Spleen (tissue), 11 donors: Measurements from ENCODE around the gene LAMA5. TPM values are rescaled to one million over a fixed set of nuclear protein-coding genes. Genes with fewer than 3 reads are reported as not detected.

Experiments used
- DNase-seq: peaks from one replicate; pipeline ENCODE4 v3.0.0-alpha.2; 2020
- H3K27ac ChIP-seq, 8 donors: fragments of 200-600 bp; sonication (generic) in 7 of 8; 1 replicate in 4 of 8; 2 replicates in 4 of 8; pipeline versions ENCODE4 v1.5.0 to v1.8.0; 2016 to 2021; ENCODE audit warnings: inconsistent platforms in 4 of 8, mild to moderate bottlenecking in 4 of 8, moderate library complexity in 1 of 8
- H3K27me3 ChIP-seq, 7 donors: fragments of 200-600 bp; sonication (generic) in 6 of 7; replicated peaks in 1 of 7; 1 replicate in 4 of 7; 2 replicates in 3 of 7; pipeline versions ENCODE4 v1.5.0 to v1.8.0; 2016 to 2021; ENCODE audit warnings: inconsistent platforms in 3 of 7, mild to moderate bottlenecking in 1 of 7
- H3K36me3 ChIP-seq, 6 donors: fragments of 200-600 bp; sonication (generic) in 5 of 6; 1 replicate in 4 of 6; 2 replicates in 2 of 6; pipeline versions ENCODE4 v1.5.0 to v1.8.0; 2016 to 2021; ENCODE audit warnings: inconsistent platforms in 2 of 6
- H3K4me1 ChIP-seq, 6 donors: fragments of 200-600 bp; sonication (generic) in 5 of 6; 1 replicate in 3 of 6; 2 replicates in 3 of 6; pipeline versions ENCODE4 v1.5.0 to v1.8.0; 2016 to 2021; ENCODE audit warnings: inconsistent platforms in 3 of 6
- H3K4me3 ChIP-seq, 8 donors: fragments of 200-600 bp; sonication (generic) in 7 of 8; 1 replicate in 4 of 8; 2 replicates in 4 of 8; pipeline versions ENCODE4 v1.5.0 to v1.8.0; 2016 to 2021; ENCODE audit warnings: inconsistent platforms in 4 of 8, mild to moderate bottlenecking in 4 of 8, moderate library complexity in 2 of 8
- H3K9me3 ChIP-seq, 8 donors: fragments of 200-600 bp; sonication (generic) in 7 of 8; 1 replicate in 4 of 8; 2 replicates in 4 of 8; pipeline versions ENCODE4 v1.5.0 to v1.8.0; 2016 to 2021; ENCODE audit warnings: inconsistent platforms in 4 of 8
- POLR2A ChIP-seq, 3 donors: fragments of 450-650 bp; IDR thresholded peaks; one replicate each; pipeline ENCODE4 v1.5.1; 2017; ENCODE audit warnings: antibody characterized with exemption in 3 of 3, mild to moderate bottlenecking in 1 of 3
- POLR2AphosphoS5 ChIP-seq, 3 donors: sonication (generic); formaldehyde crosslinking; IDR thresholded peaks; one replicate each; pipeline ENCODE4 v1.5.1; 2017; ENCODE audit warnings: antibody characterized with exemption in 3 of 3
- WGBS, 5 donors: extraction: QIAGEN DNeasy Blood & Tissue Kit in 3 of 5; methylation state at CpG; one replicate each; pipeline versions ENCODE4 v1.1.5 to v1.1.7; 2013 to 2018; 5-methylcytosine and 5-hydroxymethylcytosine counted together
- intact Hi-C: fragments of 100-400 bp; cut with DNase I; formaldehyde crosslinking; loops from one replicate; pipeline ENCODE4 v1.15.0; 2023; ENCODE audit warnings: low total_unique reads
- polyA plus RNA-seq, 3 donors: library from polyadenylated mRNA; stranded (reverse); fragments of 200-250 nt; gene quantifications; one replicate each; pipeline ENCODE4 v1.2.1, GENCODE V29; 2013
- total RNA-seq, 7 donors: library from RNA; depleted of rRNA in 3 of 7; stranded (reverse); fragments of >200 nt in 3 of 7; fragmentation: NEBNext Ultra II Directional in 4 of 7; extraction: Animal tissue kit (Norgen Biotek cat#: 25700) in 4 of 7; gene quantifications; one replicate each; pipeline versions ENCODE4 v1.1.0 to v1.2.1, GENCODE V29; 2016 to 2021
- TF ChIP-seq, protein P1 (sequence below), 11 experiments: fragments of 200-600 bp in 7 of 11; fragments of 450-650 bp in 4 of 11; sonication (generic) in 4 of 11; IDR thresholded peaks in 8 of 11; conservative IDR thresholded peaks in 3 of 11; 1 replicate in 7 of 11; 2 replicates in 4 of 11; pipeline versions ENCODE4 v1.4.0 to v1.8.0; 2016 to 2021; ENCODE audit warnings: antibody characterized with exemption in 11 of 11, inconsistent platforms in 4 of 11, mild to moderate bottlenecking in 1 of 11
- donor health status: healthy with polysubstance abuse.
- donor health status: DM: no; HTN: no; CAD: no; lungs with moderate emphysema.
- donor health status: DM: no; HTN: no; CAD: no.
- donor health status: Bipolar disorder and iron deficiency.
- donor health status: healthy.
- donor health status: DM: no; HTN: no; CAD: no.
- donor health status: DM: yes; HTN: yes; CAD: no.

LAMA5 gene
- total and polyA plus RNA-seq, 10 donors: 46.5 to 266 (median 115) TPM

GRCh38 chr20:62316331-62317166 is 50.6 kb downstream of the LAMA5 start:
- Histone ChIP-seq H3K36me3 (peaks cover 0 to 88% (median 46%) of the 10 kb centered on the region in 6 donors), H3K4me3 (no peak overlapping the region), H3K27ac (no peak overlapping the region), H3K27me3 (no peaks in the 10 kb centered on the region), H3K9me3 (no peaks in the 10 kb centered on the region), H3K4me1 (peaks cover 0 to 7% (median under 1%) of the 10 kb centered on the region in 6 donors)
- WGBS, 5 donors: 86 to 91% (median 90%) methylated on average over 19 to 40 of the region's 40 CpGs
- TF ChIP-seq, protein P1, sequence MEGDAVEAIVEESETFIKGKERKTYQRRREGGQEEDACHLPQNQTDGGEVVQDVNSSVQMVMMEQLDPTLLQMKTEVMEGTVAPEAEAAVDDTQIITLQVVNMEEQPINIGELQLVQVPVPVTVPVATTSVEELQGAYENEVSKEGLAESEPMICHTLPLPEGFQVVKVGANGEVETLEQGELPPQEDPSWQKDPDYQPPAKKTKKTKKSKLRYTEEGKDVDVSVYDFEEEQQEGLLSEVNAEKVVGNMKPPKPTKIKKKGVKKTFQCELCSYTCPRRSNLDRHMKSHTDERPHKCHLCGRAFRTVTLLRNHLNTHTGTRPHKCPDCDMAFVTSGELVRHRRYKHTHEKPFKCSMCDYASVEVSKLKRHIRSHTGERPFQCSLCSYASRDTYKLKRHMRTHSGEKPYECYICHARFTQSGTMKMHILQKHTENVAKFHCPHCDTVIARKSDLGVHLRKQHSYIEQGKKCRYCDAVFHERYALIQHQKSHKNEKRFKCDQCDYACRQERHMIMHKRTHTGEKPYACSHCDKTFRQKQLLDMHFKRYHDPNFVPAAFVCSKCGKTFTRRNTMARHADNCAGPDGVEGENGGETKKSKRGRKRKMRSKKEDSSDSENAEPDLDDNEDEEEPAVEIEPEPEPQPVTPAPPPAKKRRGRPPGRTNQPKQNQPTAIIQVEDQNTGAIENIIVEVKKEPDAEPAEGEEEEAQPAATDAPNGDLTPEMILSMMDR (IDR thresholded peaks at IDR 0.05 in 8 of 11, conservative IDR thresholded peaks at IDR 0.05 in 3 of 11): no peak
- TF ChIP-seq POLR2AphosphoS5 (IDR thresholded peaks at IDR 0.05): peak in 1 of 3 donors; percentile 38
- DNase-seq: no peak
- intact Hi-C loops: no loop called here

- DNase-seq: no peak
- 91 to 94% (median 94%) methylated on average over 6 to 12 of the region's 12 CpGs; no CpG with 5 or more reads in 1 of the 5 donors for WGBS, 5 donors
- no peaks in the 10 kb centered on the region for H3K9me3 ChIP-seq
- H3K4me1 ChIP-seq: peaks cover 0 to 15% (median 2%) of the 10 kb centered on the region in 6 donors
- intact Hi-C loops: no loop called here
- no peak overlapping the region for H3K4me3 ChIP-seq
- no peak overlapping the region for H3K27ac ChIP-seq
- TF ChIP-seq POLR2AphosphoS5 (IDR thresholded peaks at IDR 0.05) (no peak), POLR2A (IDR thresholded peaks at IDR 0.05) (no peak)
- TF ChIP-seq, protein P1 (IDR thresholded peaks at IDR 0.05 in 8 of 11, conservative IDR thresholded peaks at IDR 0.05 in 3 of 11): no peak
- no peaks in the 10 kb centered on the region for H3K27me3 ChIP-seq
- H3K36me3 ChIP-seq: peaks cover 0 to 93% (median 48%) of the 10 kb centered on the region in 6 donors
Measured at GRCh38 chr20:62315773-62316172, 51.3 kb downstream of the LAMA5 start.

GRCh38 chr20:62314711-62315302 is 52.3 kb downstream of the LAMA5 start:
- WGBS, 5 donors: 88 to 96% (median 91%) methylated on average over 5 to 25 of the region's 25 CpGs
- peak in 1 of 3 donors; percentile 43 for TF ChIP-seq POLR2AphosphoS5 (IDR thresholded peaks at IDR 0.05)
- no peak for TF ChIP-seq POLR2A (IDR thresholded peaks at IDR 0.05)
- TF ChIP-seq, protein P1 (IDR thresholded peaks at IDR 0.05 in 8 of 11, conservative IDR thresholded peaks at IDR 0.05 in 3 of 11): no peak
- peaks cover 0 to 24% (median 5%) of the 10 kb centered on the region in 6 donors for H3K4me1 ChIP-seq
- intact Hi-C loops: no loop called here
- H3K9me3 ChIP-seq: no peaks in the 10 kb centered on the region
- H3K36me3 ChIP-seq: peaks cover 0 to 93% (median 48%) of the 10 kb centered on the region in 6 donors
- no peaks in the 10 kb centered on the region for H3K27me3 ChIP-seq
- DNase-seq: no peak
- no peak overlapping the region for H3K4me3 ChIP-seq
- no peak overlapping the region for H3K27ac ChIP-seq

DNA sequence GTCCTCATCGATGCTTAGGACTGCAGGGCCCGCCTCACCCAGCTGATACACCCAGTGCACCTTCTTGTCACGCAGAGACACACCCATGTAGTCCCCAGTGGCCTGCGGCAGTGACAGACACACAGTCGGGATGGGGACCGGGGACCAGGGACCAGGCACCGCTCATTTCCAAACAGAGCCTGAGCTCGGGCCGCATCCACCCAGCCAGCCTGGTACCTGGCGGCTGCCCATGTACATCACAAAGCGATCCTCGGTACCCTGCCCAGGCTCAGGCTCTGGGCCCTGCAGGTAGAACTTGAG is 52.8 kb downstream of the LAMA5 start:
- no peak for DNase-seq
- no peaks in the 10 kb centered on the region for H3K9me3 ChIP-seq
- H3K4me3 ChIP-seq: no peak overlapping the region
- TF ChIP-seq POLR2A (IDR thresholded peaks at IDR 0.05) (no peak), POLR2AphosphoS5 (IDR thresholded peaks at IDR 0.05) (no peak)
- TF ChIP-seq, protein P1 (IDR thresholded peaks at IDR 0.05 in 8 of 11, conservative IDR thresholded peaks at IDR 0.05 in 3 of 11): no peak
- H3K4me1 ChIP-seq: peaks cover 0 to 25% (median 5%) of the 10 kb centered on the region in 6 donors
- H3K27ac ChIP-seq: no peak overlapping the region
- intact Hi-C loops: no loop called here
- H3K36me3 ChIP-seq: peaks cover 0 to 93% (median 47%) of the 10 kb centered on the region in 6 donors
- 91 to 95% (median 93%) methylated on average over 12 of the region's 12 CpGs for WGBS, 5 donors
- H3K27me3 ChIP-seq: no peaks in the 10 kb centered on the region
